Measurements from ENCODE around the gene NRARP. TPM values are rescaled to one million over a fixed set of nuclear protein-coding genes. Genes with fewer than 3 reads are reported as not detected.

The NRARP gene
- total RNA-seq, 1 experiment from 2014 or later, result 16.9 TPM

DNA sequence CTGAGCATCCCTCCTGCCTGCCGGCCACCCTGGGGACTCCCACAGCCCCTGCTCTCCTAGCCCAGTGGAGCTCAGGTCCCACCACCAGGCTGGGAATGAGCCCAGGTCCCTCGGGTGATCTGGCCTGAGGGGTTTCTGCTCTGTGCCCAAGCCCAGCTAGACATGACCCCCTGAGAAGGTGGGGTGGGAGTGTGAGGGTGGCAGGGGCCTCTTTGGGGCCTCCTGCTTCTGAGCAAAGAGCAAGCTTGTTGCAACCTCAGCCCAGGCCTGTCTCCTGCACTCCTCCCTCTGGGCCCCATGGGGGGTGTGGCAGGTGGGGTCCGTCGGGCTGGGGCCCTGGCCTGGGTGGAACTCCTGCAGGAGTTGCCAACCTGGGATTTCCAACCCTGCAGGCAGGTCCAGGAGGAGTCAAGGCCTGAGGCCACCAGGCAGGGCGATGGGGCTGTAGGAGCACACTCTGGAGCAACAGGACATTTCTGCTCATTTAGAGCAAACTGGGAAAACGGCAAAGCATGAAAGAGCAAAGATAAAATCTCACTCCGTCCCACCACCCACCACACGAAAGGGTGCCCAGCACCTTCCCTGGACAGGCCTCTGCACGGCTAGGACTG is 11.4 kb upstream of the NRARP start:
- intact Hi-C loops (cut with micrococcal nuclease; ENCODE audit: unreplicated experiment), result no loop called here
- TF ChIP-seq POLR2AphosphoS5 (IDR thresholded peaks at IDR 0.05; ENCODE audit: low read depth, low read length) (no peak), SIN3A (IDR thresholded peaks at IDR 0.05; ENCODE audit: borderline replicate concordance, insufficient read depth, low read depth, low read length) (no peak), TCF7L2 (IDR thresholded peaks at IDR 0.05; ENCODE audit: low read depth, low read length) (no peak)
- TF ChIP-seq, protein P1, sequence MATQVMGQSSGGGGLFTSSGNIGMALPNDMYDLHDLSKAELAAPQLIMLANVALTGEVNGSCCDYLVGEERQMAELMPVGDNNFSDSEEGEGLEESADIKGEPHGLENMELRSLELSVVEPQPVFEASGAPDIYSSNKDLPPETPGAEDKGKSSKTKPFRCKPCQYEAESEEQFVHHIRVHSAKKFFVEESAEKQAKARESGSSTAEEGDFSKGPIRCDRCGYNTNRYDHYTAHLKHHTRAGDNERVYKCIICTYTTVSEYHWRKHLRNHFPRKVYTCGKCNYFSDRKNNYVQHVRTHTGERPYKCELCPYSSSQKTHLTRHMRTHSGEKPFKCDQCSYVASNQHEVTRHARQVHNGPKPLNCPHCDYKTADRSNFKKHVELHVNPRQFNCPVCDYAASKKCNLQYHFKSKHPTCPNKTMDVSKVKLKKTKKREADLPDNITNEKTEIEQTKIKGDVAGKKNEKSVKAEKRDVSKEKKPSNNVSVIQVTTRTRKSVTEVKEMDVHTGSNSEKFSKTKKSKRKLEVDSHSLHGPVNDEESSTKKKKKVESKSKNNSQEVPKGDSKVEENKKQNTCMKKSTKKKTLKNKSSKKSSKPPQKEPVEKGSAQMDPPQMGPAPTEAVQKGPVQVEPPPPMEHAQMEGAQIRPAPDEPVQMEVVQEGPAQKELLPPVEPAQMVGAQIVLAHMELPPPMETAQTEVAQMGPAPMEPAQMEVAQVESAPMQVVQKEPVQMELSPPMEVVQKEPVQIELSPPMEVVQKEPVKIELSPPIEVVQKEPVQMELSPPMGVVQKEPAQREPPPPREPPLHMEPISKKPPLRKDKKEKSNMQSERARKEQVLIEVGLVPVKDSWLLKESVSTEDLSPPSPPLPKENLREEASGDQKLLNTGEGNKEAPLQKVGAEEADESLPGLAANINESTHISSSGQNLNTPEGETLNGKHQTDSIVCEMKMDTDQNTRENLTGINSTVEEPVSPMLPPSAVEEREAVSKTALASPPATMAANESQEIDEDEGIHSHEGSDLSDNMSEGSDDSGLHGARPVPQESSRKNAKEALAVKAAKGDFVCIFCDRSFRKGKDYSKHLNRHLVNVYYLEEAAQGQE (IDR thresholded peaks at IDR 0.05; ENCODE audit: insufficient read depth in 1 of 2, low read depth in 2 of 2, low read length in 1 of 2), result no peak
- TF ChIP-seq, protein P2, sequence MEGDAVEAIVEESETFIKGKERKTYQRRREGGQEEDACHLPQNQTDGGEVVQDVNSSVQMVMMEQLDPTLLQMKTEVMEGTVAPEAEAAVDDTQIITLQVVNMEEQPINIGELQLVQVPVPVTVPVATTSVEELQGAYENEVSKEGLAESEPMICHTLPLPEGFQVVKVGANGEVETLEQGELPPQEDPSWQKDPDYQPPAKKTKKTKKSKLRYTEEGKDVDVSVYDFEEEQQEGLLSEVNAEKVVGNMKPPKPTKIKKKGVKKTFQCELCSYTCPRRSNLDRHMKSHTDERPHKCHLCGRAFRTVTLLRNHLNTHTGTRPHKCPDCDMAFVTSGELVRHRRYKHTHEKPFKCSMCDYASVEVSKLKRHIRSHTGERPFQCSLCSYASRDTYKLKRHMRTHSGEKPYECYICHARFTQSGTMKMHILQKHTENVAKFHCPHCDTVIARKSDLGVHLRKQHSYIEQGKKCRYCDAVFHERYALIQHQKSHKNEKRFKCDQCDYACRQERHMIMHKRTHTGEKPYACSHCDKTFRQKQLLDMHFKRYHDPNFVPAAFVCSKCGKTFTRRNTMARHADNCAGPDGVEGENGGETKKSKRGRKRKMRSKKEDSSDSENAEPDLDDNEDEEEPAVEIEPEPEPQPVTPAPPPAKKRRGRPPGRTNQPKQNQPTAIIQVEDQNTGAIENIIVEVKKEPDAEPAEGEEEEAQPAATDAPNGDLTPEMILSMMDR (IDR thresholded peaks at IDR 0.05), result no peak
- in situ Hi-C loops (cut with HindIII; ENCODE audit: low pct_unique_long_range_greater_than_20kb, low sequenced_read_pairs), result no loop called here
- Histone ChIP-seq H3K4me1 (ENCODE audit: control insufficient read depth, insufficient read depth, low read length) (no peaks in the 10 kb centered on the region; the same call in 1 of the 2 replicates), H3K27ac (ENCODE audit: low read length) (no peak overlapping the region), H3K4me3 (ENCODE audit: low read depth in 2 of 2, low read length in 2 of 2) (no peak overlapping the region), H3K36me3 (ENCODE audit: control insufficient read depth, insufficient read depth, low read length) (no peaks in the 10 kb centered on the region), H3K9me3 (ENCODE audit: control insufficient read depth, insufficient read depth, low read depth, low read length) (no peaks in the 10 kb centered on the region), H3K27me3 (ENCODE audit: control insufficient read depth, insufficient read depth, low read length) (no peaks in the 10 kb centered on the region)
- BruUV-seq (replicated peaks), result no TSS peak
- POLR2A ChIA-PET, result interaction anchor here (0.6 kb wide), 1 partner anchor 101 kb away, joined by 3 read pairs; no protein-coding TSS in a partner anchor
- CTCF ChIA-PET, result no interaction called here
- DNase-seq (ENCODE audit: low read depth, low spot score) (no peak), ATAC-seq (no peak)

DNA sequence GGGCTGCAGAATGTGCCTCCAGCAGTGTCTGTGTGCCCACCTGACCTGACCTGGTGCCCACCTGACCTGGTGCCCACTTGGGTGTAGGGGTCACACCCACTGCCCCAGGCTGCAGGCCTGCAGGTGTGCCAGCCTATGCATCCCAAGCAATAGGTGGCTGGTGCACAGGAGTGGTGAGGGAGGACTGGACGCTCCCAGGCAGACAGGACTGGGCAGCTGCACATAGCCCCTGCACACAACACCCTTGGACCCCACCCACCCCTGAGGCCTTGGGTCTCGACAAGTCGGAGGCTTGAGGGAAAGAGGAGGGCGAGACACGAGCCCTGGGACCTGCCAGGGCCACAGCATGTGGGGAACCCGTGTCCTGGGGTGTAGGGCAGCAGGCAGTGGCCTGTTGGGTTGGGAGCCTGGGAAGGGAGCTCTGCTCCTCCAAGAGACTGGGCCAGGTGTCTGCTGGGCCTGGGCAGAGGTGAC is 10.8 kb upstream of the NRARP start:
- no peak overlapping the region for H3K27ac ChIP-seq (ENCODE audit: low read length)
- TF ChIP-seq POLR2AphosphoS5 (IDR thresholded peaks at IDR 0.05; ENCODE audit: low read depth, low read length) (no peak), SIN3A (IDR thresholded peaks at IDR 0.05; ENCODE audit: borderline replicate concordance, insufficient read depth, low read depth, low read length) (no peak), TCF7L2 (IDR thresholded peaks at IDR 0.05; ENCODE audit: low read depth, low read length) (no peak)
- TF ChIP-seq, protein P1 (IDR thresholded peaks at IDR 0.05; ENCODE audit: insufficient read depth in 1 of 2, low read depth in 2 of 2, low read length in 1 of 2), result no peak
- TF ChIP-seq, protein P2 (IDR thresholded peaks at IDR 0.05), result no peak
- ATAC-seq (no peak), DNase-seq (ENCODE audit: low read depth, low spot score) (no peak)
- no peaks in the 10 kb centered on the region for H3K27me3 ChIP-seq (ENCODE audit: control insufficient read depth, insufficient read depth, low read length)
- in situ Hi-C loops (cut with HindIII; ENCODE audit: low pct_unique_long_range_greater_than_20kb, low sequenced_read_pairs), result no loop called here
- H3K36me3 ChIP-seq (ENCODE audit: control insufficient read depth, insufficient read depth, low read length), result no peaks in the 10 kb centered on the region
- intact Hi-C loops (cut with micrococcal nuclease; ENCODE audit: unreplicated experiment), result no loop called here
- no peaks in the 10 kb centered on the region for H3K9me3 ChIP-seq (ENCODE audit: control insufficient read depth, insufficient read depth, low read depth, low read length)
- H3K4me1 ChIP-seq (ENCODE audit: control insufficient read depth, insufficient read depth, low read length), result no peaks in the 10 kb centered on the region; the same call in 1 of the 2 replicates
- ChIA-PET CTCF (no interaction called here), POLR2A (no interaction called here)
- no TSS peak for BruUV-seq (replicated peaks)
- H3K4me3 ChIP-seq (ENCODE audit: low read depth in 2 of 2, low read length in 2 of 2), result no peak overlapping the region
